Measurements from ENCODE around the gene PHF21B.

PHF21B gene

GRCh38 chr22:44838316-44839016 is 171.3 kb downstream of the PHF21B start:
- no peak for DNase-seq

GRCh38 chr22:44837481-44837880 is 172.3 kb downstream of the PHF21B start:
- no peak for DNase-seq

- no peak for DNase-seq
Measured at GRCh38 chr22:44834065-44834464, 175.7 kb downstream of the PHF21B start.

- DNase-seq, result no peak
Measured at GRCh38 chr22:44831885-44832284, 177.9 kb downstream of the PHF21B start.

Measured in activated effector memory CD4-positive, alpha-beta T cell treated with Interleukin-2 at 50 U/mL for 16 hours (primary cell).